HepG2 (cell line): Measurements from ENCODE around the gene RAPSN. TPM values are rescaled to one million over a fixed set of nuclear protein-coding genes. Genes with fewer than 3 reads are reported as not detected.

Experiments
- CHCHD3 ChIP-seq: sonication (generic); formaldehyde crosslinking; IDR thresholded peaks from 2 replicates; pipeline ENCODE4 v1.8.0; 2022; ENCODE audit warnings: mild to moderate bottlenecking, missing genetic modification reagents, moderate library complexity
- FOXJ3 ChIP-seq: sonication (generic); formaldehyde crosslinking; IDR thresholded peaks from 2 replicates; pipeline ENCODE4 v1.4.0; 2020; ENCODE audit warnings: missing genetic modification reagents, mild to moderate bottlenecking, borderline replicate concordance
- HES4 ChIP-seq: sonication (generic); formaldehyde crosslinking; IDR thresholded peaks from 2 replicates; pipeline ENCODE4 v1.9.0; 2021; ENCODE audit warnings: mild to moderate bottlenecking, missing genetic modification reagents, borderline replicate concordance
- HNF1B ChIP-seq: sonication (generic); formaldehyde crosslinking; IDR thresholded peaks from 2 replicates; pipeline ENCODE4 v1.5.1; 2020; ENCODE audit warnings: mild to moderate bottlenecking, moderate library complexity, missing genetic modification reagents
- HOXD1 ChIP-seq: sonication (generic); formaldehyde crosslinking; IDR thresholded peaks from 2 replicates; pipeline ENCODE4 v1.5.0; 2020; ENCODE audit warnings: missing genetic modification reagents
- KAT8 ChIP-seq: IDR thresholded peaks from 2 replicates; pipeline ENCODE4 v1.6.1; 2016; ENCODE audit warnings: missing genetic modification reagents, missing compliant biosample characterization
- KLF11 ChIP-seq: IDR thresholded peaks from 2 replicates; pipeline ENCODE4 v1.6.1; 2016; ENCODE audit warnings: missing compliant biosample characterization
- MXD4 ChIP-seq: IDR thresholded peaks from 2 replicates; pipeline ENCODE4 v1.6.1; 2016; ENCODE audit warnings: mild to moderate bottlenecking, missing biosample characterization, missing genetic modification reagents
- MYNN ChIP-seq: sonication (generic); formaldehyde crosslinking; IDR thresholded peaks from 2 replicates; pipeline ENCODE4 v1.4.0; 2020; ENCODE audit warnings: mild to moderate bottlenecking, low read depth, missing genetic modification reagents
- PAX8 ChIP-seq: sonication (generic); formaldehyde crosslinking; IDR thresholded peaks from 2 replicates; pipeline ENCODE4 v1.8.0; 2022; ENCODE audit warnings: mild to moderate bottlenecking, missing genetic modification reagents, borderline replicate concordance
- POGK ChIP-seq: sonication (generic); formaldehyde crosslinking; conservative IDR thresholded peaks from 2 replicates; pipeline ENCODE4 v1.8.0; 2022; ENCODE audit warnings: mild to moderate bottlenecking, moderate library complexity, missing genetic modification reagents
- POLR2G ChIP-seq: fragments of 200-400 bp; formaldehyde crosslinking; IDR thresholded peaks from 2 replicates; pipeline ENCODE4 v1.6.1; 2018; ENCODE audit warnings: mild to moderate bottlenecking, low read depth, low read length, moderate library complexity
- SMC3 ChIP-seq: IDR thresholded peaks from 2 replicates; pipeline ENCODE4 v1.6.1; 2011; ENCODE audit warnings: low read length, improper control_type of control experiment
- SNAPC4 ChIP-seq: sonication (generic); formaldehyde crosslinking; IDR thresholded peaks from 2 replicates; pipeline ENCODE4 v1.4.0; 2020; ENCODE audit warnings: mild to moderate bottlenecking, missing genetic modification reagents
- STAT5B ChIP-seq: sonication (generic); formaldehyde crosslinking; IDR thresholded peaks from 2 replicates; pipeline ENCODE4 v1.4.0; 2020; ENCODE audit warnings: missing genetic modification reagents
- ZNF441 ChIP-seq: sonication (generic); formaldehyde crosslinking; IDR thresholded peaks from 2 replicates; pipeline ENCODE4 v1.7.0; 2021; ENCODE audit warnings: missing genetic modification reagents, borderline replicate concordance
- ZNF569 ChIP-seq: sonication (generic); formaldehyde crosslinking; IDR thresholded peaks from 2 replicates; pipeline ENCODE4 v1.5.0; 2020; ENCODE audit warnings: mild to moderate bottlenecking, missing genetic modification reagents, moderate library complexity, borderline replicate concordance
- polyA plus RNA-seq, 8 experiments: library from polyadenylated mRNA; depleted of rRNA in 3 of 8; stranded (reverse) in 7 of 8; unstranded in 1 of 8; fragments of >200 nt; fragmentation: Illumina TruSeq in 4 of 8; extraction: Trizol in 4 of 8; gene quantifications; 2 replicates each; pipeline versions ENCODE4 v1.2.1 to v1.2.3, GENCODE V29; 2011 to 2016; ENCODE audit warnings: low read depth in 4 of 8, missing spikeins in 1 of 8, mixed read lengths in 1 of 8; ENCODE audit not compliant: insufficient read depth in 1 of 8
- total RNA-seq, 5 experiments: library from RNA; depleted of rRNA; stranded (reverse); fragments of >200 nt; fragmentation: Illumina TruSeq; extraction: Trizol; gene quantifications; 2 replicates each; pipeline ENCODE4 v1.2.3, GENCODE V29; 2016; ENCODE audit warnings: low read depth in 1 of 5
- TF ChIP-seq, protein P1 (sequence below): sonication (generic); formaldehyde crosslinking; IDR thresholded peaks from 2 replicates; pipeline ENCODE4 v1.8.0; 2022; ENCODE audit warnings: mild to moderate bottlenecking, missing genetic modification reagents; ENCODE audit not compliant: insufficient replicate concordance

The RAPSN gene
- total and polyA plus RNA-seq, 2 of the 13 experiments (the other 11 are each of a cell fraction or from before 2014, with no cell fraction given): 0.15 to 1.2 TPM

DNA sequence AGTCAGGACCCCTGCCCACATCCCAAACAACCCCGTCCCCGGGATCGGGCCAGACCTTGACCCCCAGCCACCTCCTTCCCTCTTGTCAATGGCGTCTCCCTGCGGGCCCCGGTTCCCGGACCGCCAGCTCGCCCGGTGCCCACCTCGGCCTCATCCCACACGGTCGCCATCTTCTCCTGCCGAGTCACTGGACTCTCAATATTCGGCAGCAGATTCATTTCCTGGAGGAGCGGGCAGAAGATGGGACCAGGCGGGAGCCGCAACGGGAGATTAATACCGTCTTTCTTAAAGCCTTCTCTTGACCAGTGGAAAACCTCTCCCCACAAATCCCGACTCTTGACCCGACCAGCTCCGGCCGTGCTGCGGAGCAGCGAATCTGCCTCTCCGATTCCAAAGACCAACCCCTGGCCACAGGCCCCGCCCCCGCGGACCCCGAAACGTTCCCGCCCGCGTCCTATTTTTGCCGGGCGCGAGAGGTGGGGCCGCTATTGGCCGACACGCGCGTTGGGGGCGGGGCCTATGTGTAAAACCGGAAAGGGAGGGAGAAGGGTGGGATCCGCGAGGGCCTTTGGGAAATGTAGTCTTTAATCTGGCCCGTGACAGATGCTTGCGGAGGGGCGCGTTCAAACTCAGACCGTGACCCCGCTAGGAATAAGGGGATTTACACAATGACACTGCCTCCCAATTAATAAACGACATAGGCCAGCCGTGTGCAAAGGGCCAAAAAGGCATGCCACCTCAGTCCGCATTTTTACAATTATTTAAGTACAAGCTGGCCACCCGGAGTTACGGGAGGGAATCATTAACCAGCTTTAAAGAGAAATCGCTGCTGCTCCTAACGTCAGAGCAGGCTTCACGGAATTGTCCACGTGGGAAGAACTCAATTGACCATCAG lies 22.6 kb downstream of the RAPSN start, which contains the start of gene PSMC3 (continued):
- TF ChIP-seq SNAPC4 (CRISPR knock-in tag) (0 out of 2 replicates have a peak, but pooled peaks have one; percentile 31), ZNF441 (CRISPR knock-in tag) (no peak), KAT8 (peak; percentile 92), HOXD1 (CRISPR knock-in tag) (0 out of 2 replicates have a peak, but pooled peaks have one; percentile 43), FOXJ3 (CRISPR knock-in tag) (peak; percentile 32; the same call in 1 of the 2 replicates), HNF1B (peak; percentile 78), SMC3 (no peak), POLR2G (peak; percentile 89), POGK (CRISPR knock-in tag) (0 out of 2 replicates have a peak, but pooled peaks have one; percentile 18), HES4 (CRISPR knock-in tag) (no peak; the same call in 1 of the 2 replicates), PAX8 (no peak), STAT5B (CRISPR knock-in tag) (0 out of 2 replicates have a peak, but pooled peaks have one; percentile 30), ZNF569 (CRISPR knock-in tag) (no peak), MYNN (CRISPR knock-in tag) (no peak), KLF11 (CRISPR knock-in tag) (0 out of 2 replicates have a peak, but pooled peaks have one; percentile 22), CHCHD3 (no peak), MXD4 (CRISPR knock-in tag) (peak; percentile 37)
- TF ChIP-seq, protein P1, sequence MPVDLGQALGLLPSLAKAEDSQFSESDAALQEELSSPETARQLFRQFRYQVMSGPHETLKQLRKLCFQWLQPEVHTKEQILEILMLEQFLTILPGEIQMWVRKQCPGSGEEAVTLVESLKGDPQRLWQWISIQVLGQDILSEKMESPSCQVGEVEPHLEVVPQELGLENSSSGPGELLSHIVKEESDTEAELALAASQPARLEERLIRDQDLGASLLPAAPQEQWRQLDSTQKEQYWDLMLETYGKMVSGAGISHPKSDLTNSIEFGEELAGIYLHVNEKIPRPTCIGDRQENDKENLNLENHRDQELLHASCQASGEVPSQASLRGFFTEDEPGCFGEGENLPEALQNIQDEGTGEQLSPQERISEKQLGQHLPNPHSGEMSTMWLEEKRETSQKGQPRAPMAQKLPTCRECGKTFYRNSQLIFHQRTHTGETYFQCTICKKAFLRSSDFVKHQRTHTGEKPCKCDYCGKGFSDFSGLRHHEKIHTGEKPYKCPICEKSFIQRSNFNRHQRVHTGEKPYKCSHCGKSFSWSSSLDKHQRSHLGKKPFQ (CRISPR knock-in tag): no peak
